GM12872 (cell line): ENCODE measurements around the gene IL34.

Experiments used
- TF ChIP-seq, protein P1 (sequence below): IDR thresholded peaks from 3 replicates; pipeline ENCODE4 v1.5.1; 2011; ENCODE audit warnings: low read depth, mild to moderate bottlenecking, low read length, moderate library complexity; ENCODE audit not compliant: insufficient read depth

The IL34 gene

DNA sequence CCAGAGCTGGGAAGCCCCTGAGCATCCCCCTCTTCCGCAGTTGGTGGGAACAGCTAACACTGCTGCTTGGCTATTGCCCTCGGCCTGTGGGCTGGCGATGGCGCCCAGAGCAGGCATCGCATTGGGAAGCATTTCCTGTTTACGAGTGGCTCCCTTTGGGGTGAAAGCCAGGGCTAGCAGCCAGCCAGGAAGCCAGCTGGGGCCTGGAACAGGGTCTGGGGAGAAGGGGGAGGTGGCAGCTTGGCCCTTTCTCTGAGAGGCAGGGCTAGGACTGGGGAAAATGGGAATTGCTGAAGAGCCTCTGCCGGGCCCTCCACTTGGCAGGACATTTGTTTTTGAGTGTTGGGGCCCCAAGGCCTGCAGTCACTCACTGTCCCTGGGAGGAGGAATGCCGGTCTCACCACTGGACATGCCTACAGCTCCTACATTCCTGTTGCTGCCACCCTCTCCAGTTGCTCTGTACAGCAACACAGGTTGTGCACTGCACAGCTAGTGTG is 41.9 kb downstream of the IL34 start:
- TF ChIP-seq, protein P1, sequence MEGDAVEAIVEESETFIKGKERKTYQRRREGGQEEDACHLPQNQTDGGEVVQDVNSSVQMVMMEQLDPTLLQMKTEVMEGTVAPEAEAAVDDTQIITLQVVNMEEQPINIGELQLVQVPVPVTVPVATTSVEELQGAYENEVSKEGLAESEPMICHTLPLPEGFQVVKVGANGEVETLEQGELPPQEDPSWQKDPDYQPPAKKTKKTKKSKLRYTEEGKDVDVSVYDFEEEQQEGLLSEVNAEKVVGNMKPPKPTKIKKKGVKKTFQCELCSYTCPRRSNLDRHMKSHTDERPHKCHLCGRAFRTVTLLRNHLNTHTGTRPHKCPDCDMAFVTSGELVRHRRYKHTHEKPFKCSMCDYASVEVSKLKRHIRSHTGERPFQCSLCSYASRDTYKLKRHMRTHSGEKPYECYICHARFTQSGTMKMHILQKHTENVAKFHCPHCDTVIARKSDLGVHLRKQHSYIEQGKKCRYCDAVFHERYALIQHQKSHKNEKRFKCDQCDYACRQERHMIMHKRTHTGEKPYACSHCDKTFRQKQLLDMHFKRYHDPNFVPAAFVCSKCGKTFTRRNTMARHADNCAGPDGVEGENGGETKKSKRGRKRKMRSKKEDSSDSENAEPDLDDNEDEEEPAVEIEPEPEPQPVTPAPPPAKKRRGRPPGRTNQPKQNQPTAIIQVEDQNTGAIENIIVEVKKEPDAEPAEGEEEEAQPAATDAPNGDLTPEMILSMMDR, result no peak

GRCh38 chr16:70689035-70689969 is 42.9 kb downstream of the IL34 start:
- TF ChIP-seq, protein P1, result no peak

GRCh38 chr16:70689970-70690891 is 43.9 kb downstream of the IL34 start:
- TF ChIP-seq, protein P1, result no peak

GRCh38 chr16:70691223-70692129 is 45.1 kb downstream of the IL34 start:
- TF ChIP-seq, protein P1, result no peak

GRCh38 chr16:70692130-70692872 is 45.9 kb downstream of the IL34 start:
- TF ChIP-seq, protein P1, result no peak

GRCh38 chr16:70692873-70693671 is 46.7 kb downstream of the IL34 start:
- TF ChIP-seq, protein P1, result no peak
